Glomerular endothelial cell (primary cell): ENCODE measurements around the gene TIGD3. TPM values are rescaled to one million over a fixed set of nuclear protein-coding genes. Genes with fewer than 3 reads are reported as not detected.
"Not testable (repeated sequence)": the region's sequence is repeated elsewhere in the genome, so short reads cannot be mapped to it uniquely, and the experiment has no call there.

Experiments used
- DNase-seq: peaks from one replicate; pipeline ENCODE4 v3.0.0-alpha.2; 2011; ENCODE audit warnings: low read depth, low spot score; ENCODE audit errors: extremely low read depth
- total RNA-seq: library from RNA; depleted of rRNA; stranded (reverse); fragments of >200 nt; gene quantifications from 2 replicates; pipeline ENCODE4 v1.2.3, GENCODE V29; 2015

The TIGD3 gene
- total RNA-seq, 1 donor from 2014 or later, result 0.41 TPM

DNA sequence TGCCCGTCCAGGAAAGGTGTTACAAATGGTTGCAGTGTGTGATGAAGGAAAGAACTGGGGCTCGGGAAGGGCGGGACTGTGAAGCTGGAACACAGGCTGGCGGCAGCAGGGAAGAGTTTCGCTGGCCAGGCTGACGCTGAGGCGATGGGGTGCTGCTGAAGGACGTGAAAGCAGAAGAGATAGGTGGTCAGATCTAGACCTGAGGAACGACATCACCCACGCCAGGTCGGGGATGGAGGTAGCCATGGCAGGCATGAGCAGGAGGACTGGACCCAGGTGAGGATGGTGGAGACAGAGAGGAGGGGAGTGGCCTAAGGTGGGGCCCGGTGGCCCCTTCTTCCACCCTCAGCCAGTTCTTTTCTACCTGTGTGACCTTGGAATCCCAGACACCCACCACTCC is 30.7 kb upstream of the TIGD3 start:
- no peak for DNase-seq

DNA sequence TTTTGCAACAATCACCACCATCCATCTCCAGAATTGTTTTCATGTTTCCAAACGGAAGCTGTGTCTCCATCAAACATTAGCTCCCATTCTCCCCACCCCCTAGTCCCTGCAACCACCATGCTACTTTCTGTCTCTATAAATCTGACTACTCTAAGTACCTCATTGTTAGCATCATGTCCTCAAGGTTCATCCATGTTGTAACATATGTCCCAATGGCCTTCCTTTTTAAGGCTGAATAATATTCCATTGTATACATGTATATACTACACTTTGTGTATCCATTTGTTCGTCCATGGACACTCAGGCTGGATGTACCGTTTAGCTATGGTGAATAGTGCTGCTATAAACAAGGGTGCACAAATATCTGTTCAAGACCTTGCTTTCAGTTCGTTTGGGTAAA is 29.1 kb upstream of the TIGD3 start:
- no peak for DNase-seq

DNA sequence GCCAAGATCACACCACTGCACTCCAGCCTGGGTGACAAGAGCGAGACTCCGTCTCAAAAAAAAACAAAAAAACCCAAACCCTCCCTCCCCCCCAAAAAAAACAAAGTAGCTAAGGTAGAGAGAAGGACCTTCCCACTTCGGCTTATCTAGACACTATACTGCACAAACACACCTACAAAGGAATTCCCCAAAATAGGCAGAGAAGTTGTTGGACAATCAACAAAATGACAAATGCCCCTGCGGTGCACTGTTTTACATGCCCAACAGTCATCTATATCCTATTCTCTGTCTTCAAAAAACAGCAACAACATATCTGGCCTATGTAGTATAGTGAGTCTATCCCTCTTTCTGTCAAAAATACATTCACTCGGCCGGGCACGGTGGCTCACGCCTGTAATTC is 27.5 kb upstream of the TIGD3 start:
- no peak for DNase-seq

DNA sequence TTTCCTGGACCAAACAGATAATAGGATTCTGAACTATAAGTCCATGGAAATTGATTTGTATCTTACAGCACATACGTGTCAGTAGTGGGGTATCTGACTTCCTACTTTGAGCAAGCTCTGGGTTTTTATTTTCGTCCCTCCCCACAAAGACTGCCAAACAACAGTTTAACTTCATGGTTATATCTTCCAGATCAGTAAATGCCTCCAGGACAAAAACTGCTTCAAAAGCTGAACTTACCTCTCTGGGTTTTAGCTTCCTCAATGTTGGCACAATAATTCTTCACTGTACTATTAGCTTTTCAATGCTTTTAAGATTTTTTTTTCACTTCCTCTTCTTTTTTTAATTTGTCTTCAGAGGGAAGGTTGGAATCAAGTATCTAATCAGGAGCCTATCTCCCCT is 25.1 kb upstream of the TIGD3 start:
- no peak for DNase-seq

DNA sequence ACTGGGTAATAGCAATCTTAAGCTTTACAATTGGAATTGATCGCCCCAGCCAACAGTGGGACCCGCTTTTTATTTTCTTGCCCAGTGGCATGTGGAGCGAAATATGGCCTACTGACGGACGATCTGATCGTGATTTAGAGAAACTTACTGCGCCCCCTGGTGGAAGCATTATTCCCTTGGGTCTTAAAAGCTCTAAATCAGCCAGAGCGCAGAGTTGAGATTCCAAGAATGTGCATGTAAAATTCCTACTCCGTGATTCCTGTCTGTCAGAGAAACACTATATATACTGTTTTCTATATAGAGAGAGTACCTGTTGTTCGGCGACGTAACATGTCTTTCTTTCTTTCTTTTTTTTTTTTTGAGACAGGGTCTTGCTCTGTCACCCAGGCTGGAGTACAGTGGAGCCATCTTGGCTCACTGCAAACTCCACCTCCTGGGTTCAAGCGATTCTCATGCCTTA is 24.6 kb upstream of the TIGD3 start:
- peak; percentile 96 for DNase-seq

DNA sequence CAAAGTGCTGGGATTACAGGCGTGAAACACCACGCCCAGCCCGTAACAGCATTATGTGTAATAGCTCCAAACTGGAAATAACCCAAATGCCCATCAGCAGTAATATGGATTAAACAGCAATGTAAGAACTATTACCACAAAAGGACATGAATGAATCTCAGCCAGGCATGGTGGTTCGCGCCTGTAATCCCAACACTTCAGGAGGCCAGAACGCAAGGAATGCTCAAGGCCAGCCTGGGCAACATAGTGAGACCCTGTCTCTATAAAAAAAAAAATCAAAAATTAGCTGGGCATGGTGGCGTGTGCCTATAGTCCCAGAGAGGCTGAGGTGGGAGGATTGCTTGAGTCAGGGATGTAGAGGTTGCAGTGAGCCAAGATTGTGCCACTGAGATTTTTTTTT is 24.0 kb upstream of the TIGD3 start:
- no peak for DNase-seq

DNA sequence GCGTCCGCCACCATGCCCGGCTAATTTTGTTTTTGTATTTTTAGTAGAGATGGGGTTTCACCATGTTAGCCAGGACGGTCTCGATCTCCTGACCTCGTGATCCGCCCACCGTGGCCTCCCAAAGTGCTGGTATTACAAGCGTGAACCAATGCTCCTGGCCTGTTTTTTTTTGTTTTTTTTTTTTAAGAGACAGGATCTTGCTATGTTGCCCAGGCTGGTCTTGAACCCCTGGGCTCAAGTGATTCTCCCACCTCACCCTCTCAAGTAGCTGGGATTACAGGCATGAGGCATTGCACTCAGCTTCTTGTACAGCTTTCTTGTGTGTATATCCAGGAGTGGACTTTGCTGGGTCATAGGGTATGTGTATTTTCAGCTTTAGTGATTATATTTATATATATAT is 22.0 kb upstream of the TIGD3 start:
- not testable (repeated sequence) for DNase-seq

DNA sequence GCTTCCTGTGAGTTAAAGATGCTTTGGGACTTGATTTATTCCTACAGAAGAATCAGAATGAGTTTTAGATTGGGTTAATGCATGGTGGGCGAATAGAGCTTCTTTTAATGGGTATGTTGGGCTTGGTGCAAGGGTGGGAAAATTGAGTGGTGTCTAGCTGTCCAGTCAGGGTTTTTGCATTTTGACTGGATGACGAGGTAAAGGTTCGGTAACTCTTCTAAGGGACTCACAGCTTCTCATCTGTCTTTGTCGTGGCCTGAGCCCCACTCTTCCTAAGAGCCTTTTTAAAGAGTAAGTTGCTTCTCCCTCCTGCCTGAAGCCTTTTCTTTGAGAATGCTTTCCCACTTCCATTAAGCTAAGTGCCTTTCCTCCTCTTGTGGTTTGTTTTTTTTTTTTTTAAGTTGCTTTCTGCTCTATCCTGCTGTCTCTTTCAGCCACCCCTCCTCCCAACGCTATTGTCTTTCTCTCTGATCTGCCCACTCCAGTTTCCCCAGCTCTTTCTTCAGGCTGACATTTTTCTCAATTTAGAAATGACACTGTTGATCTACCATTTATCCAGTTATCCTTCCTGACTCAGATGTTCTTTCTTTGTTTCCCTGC is 19.8 kb upstream of the TIGD3 start:
- DNase-seq, result no peak

DNA sequence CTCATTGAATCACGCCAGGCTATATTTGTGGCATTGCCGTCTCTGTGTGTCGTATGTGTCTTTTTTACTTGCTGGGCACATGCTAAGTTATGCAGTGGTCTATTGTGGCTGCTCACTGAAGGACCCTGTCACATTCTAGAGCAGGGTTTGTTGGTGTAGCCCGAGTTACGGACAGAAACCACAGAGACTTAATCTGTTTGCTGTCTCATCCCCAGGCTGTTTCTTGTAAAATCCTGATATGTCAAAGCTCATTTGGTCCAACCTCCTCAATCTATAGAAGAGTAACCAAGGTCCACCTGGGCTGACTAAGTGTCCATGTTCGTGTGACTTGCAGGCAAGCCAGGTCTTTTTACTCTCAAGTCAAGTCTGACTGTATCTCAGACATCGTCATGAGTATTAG is 15.9 kb upstream of the TIGD3 start:
- no peak for DNase-seq

DNA sequence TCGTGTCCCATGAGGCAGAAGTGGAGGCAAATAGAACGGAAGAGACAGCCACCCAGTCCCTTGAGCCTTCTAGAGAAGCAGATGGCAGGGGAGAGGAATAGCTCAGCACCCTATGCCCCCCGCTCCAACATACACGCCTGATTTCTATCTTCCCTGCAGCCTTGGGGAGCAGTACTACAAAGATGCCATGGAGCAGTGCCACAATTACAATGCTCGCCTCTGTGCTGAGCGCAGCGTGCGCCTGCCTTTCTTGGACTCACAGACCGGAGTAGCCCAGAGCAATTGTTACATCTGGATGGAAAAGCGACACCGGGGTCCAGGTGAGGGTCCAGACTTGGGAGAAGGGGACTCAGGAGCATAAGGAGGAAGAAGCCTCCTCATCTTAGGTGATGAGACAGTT is 14.3 kb upstream of the TIGD3 start:
- no peak for DNase-seq

DNA sequence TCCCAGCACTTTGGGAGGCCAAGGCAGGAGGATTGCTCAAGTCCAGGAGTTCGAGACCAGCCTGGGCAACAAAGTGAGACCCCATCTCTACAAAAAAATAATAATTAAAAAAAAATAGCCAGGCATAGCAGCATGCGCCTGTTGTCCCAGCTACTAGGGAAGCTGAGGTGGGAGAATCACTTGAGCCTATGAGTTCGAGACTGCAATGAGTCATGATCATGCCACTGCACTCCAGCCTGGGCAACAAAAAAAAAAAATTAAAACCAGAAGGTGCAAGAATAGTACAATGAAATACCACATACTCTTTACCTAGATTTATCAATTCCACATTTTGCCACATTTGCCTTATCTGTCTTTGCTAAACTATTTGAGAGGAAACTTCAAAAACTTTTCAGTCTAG is 12.7 kb upstream of the TIGD3 start:
- no peak for DNase-seq

DNA sequence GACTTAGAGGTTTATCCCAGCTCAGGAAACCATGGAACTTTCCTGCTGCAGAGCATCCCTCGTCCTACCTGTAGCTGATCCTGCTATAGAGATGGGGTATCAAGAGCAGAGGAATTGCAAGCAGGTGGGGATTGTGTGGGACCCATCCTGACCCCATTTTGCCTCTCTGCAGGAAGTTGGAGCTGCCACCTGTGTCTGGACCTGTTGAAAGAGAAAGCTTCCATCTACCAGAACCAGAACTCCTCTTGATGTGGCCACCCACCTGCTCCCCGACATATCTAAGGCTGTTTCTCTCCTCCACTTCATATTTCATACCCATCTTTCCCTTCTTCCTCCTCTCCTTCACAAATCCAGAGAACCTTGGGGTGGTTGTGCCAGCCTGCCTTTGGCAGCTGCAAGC is 3.0 kb upstream of the TIGD3 start:
- no peak for DNase-seq

DNA sequence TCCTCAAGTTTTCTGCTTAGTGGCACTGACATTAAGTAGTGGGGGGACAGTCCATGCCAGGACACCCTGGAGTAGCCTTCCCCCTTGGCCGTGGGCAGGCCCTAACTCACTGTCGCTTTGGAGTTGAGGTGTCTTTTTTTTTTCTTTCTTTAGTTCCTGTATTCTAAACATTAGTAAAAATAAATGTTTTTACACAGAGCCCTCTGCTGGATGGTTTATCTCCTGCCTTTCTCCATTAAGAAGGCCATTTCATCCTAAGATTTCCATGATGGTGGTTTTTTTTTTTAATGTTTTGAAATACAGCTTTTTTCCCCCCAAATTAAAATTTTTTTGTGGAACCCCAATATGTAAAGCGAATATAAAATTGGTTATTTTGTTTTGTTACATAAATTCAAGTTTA is 1.8 kb upstream of the TIGD3 start:
- no peak for DNase-seq

DNA sequence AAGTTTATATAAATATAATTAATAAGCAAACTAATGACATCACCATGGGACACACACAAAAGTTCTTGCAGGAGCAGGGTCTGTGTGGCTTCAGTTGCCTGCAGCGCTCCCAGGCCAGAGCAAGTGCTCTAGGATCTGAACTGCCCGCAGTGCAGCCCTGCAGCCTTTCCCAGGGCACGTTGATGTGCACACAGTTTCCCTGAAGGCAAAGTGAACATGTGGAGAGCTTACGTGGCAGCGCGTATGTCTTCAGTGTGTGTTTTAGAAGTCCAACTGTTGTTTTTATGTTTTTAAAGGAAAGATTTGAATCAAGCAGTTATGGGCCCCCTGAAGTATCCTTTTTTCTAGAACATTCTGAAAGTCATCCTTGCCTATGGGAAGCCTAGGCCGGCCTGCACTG is 1.2 kb upstream of the TIGD3 start:
- no peak for DNase-seq

DNA sequence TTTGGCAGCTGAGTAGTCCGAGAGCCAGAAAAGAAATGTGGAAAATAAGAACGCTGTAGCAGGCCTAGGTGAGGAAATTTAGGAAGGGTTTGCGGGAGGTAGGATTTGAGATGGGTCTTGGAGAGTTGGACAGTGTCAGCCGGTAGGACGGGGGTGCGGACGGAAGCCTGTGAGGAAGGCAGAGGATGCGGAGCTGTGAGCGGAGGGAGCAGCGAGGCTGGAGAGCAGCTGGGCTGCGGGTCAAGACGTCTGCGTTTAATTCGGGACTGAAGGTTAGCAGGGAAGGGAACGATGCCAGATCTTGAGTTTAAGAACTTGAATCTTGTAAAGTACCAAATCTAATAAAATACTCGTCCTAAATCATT is 669 bp upstream of the TIGD3 start:
- no peak for DNase-seq

DNA sequence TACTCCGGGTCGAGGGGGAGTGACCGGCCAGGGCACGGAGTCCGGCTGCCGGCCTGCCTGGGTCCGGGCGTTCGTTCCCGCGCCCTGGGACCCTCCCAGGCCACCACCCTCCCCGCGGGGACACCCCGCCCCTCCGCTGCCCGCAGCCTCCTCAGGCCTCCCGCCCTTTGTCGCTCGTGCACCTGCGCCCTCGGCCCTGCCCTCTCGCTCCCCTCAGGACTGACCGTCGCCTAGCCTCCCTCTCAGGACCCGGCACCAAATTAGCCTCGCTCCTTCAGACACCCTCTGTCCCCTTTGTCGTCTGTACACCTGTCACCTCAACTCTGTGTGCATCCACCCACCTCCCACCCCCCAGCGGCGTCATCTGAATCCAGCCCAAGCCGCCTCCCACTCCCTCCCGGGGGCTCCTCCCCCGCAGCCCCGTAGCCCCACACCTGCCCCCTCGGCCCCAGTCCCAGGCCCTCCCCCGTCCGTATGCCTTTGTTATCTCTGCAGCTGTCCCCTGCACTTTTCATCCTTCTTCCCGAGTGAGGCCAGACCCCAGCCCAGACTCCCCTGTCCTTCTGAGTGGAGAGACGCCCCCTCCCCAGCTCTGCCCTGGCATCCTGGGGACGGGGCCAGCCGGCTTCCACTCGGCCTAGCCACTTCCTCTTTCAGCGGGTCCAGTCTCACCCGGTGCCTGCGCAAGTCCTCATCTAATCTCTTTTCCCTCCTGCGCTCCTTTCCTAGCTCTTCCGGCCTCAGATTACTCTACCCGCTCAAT is 643 bp downstream of the TIGD3 start:
- no peak for DNase-seq

DNA sequence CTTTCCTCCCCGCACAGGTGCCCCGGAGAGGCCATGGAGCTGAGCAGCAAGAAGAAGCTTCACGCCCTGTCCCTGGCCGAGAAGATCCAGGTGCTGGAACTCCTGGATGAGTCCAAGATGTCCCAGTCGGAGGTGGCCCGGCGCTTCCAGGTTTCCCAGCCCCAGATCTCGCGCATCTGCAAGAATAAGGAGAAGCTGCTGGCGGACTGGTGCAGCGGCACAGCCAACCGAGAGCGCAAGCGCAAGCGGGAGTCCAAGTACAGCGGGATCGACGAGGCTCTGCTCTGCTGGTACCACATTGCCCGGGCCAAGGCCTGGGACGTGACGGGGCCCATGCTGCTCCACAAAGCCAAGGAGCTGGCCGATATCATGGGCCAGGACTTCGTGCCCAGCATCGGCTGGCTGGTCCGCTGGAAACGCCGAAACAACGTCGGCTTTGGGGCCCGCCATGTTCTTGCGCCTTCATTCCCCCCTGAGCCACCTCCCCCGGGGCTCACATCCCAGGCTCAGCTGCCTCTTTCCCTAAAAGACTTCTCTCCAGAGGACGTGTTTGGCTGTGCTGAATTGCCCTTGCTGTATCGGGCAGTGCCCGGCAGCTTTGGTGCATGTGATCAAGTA is 1.3 kb downstream of the TIGD3 start:
- no peak for DNase-seq

DNA sequence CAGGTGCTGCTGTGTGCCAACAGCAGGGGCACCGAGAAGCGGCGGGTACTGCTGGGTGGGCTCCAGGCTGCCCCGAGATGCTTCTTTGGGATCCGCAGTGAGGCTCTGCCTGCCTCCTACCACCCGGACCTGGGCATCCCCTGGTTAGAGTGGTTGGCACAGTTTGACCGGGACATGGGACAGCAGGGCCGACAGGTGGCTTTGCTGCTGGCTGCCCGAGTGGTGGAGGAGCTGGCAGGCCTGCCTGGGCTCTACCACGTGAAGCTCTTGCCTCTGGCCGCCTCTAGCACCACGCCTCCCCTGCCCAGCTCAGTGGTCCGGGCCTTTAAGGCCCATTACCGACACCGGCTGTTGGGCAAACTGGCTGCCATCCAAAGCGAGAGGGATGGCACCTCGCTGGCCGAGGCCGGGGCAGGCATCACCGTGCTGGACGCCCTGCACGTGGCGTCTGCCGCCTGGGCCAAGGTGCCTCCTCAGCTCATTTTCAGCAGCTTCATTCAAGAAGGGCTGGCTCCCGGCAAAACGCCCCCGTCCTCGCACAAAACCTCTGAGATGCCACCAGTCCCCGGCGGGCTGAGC is 1.9 kb downstream of the TIGD3 start:
- DNase-seq, result no peak

DNA sequence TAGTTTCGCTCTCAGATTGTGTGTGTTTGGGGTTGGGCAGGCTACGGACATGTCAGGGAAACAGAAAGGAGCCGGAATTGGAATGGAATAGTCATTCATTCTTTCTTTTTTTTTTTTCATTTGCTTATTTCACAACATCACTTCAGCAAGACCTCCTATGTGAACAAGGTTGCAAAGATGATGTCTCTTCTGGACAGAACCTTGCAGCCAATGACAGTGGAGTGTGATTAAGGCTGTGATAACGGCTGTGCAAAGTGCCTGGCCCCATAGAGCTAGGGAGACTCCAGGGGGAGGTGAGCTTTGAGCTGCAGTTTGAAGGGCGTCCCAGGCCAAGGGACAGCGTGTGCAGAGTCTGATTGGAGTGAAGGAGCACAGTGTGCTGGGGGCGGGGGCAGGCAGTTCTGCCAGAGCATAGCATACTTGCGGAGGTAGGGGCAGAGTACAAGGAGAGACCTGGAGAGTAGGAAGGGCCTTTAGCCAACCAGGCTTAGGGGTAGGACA is 3.4 kb downstream of the TIGD3 start:
- no peak for DNase-seq

DNA sequence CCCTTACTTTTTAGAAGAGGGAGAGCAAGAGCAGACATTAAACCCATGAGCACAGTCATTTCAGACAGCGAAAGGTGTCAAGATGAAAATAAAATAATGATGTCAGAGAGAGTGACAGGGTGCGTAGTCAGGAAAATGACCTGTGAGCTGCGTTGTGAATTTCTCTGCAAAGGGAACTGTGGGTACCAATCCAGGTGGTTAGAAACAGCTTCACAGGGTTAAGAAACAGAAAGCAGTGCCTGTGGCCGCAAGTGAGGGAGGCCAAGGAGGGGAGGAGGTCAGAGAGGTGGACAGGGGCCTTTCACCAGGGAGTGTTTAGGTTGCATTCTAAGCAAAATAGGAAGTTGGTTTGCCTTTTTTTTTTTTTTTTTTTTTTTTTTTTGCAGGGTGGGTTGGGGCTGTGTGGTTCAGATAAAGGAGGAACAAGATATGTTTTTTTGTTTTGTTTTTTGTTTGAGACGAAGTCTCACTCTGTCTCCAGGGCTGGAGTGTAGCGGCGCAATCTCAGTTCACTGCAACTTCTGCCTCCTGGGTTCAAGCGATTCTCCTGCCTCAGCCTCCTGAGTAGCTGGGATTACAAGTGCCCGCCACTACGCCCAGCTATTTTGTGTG is 7.9 kb downstream of the TIGD3 start:
- DNase-seq, result no peak

DNA sequence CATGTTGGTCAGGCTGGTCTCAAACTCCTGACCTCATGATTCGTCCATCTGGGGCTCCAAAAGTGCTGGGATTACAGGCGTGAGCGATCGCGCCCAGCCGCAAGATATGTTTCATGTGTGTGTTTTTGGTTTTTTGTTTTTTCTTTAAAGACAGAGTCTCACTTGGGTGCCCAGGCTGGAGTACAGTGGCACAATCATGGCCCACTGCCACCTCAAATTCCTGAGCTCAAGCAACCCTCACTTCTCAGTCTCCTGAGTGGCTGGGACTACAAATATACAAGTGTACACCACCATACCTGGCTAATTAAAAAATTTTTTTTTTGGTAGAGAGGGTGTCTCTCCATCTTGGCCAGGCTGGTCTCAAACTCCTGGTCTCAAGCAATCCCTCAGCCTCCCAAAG is 8.4 kb downstream of the TIGD3 start:
- no peak for DNase-seq
